ENCODE results near the gene SENP5. TPM values are rescaled to one million over a fixed set of nuclear protein-coding genes. Genes with fewer than 3 reads are reported as not detected.

The SENP5 gene
- total RNA-seq, 1 donor from 2014 or later: 25.2 TPM

DNA sequence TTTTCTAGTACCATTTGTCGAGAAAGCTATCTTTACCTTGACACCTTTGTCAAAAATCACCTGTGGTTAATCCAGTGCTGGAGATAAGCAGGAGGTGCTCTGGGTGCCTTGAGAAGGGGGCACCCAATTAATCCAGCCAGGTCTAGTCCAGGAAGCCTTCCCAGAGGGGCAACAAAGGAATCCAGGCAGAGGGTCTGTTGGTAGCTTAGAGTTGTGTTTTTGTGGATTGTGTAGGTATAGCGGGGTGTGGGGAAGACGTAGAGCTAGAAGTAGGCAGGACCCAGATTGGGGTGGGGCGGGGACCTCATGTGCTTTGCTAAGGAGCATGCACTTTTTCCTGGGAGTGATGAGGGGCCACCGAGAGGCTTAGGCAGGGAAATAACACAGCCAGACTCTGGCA lies 106.9 kb downstream of the SENP5 start:
- TF ChIP-seq, protein P1, sequence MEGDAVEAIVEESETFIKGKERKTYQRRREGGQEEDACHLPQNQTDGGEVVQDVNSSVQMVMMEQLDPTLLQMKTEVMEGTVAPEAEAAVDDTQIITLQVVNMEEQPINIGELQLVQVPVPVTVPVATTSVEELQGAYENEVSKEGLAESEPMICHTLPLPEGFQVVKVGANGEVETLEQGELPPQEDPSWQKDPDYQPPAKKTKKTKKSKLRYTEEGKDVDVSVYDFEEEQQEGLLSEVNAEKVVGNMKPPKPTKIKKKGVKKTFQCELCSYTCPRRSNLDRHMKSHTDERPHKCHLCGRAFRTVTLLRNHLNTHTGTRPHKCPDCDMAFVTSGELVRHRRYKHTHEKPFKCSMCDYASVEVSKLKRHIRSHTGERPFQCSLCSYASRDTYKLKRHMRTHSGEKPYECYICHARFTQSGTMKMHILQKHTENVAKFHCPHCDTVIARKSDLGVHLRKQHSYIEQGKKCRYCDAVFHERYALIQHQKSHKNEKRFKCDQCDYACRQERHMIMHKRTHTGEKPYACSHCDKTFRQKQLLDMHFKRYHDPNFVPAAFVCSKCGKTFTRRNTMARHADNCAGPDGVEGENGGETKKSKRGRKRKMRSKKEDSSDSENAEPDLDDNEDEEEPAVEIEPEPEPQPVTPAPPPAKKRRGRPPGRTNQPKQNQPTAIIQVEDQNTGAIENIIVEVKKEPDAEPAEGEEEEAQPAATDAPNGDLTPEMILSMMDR (IDR thresholded peaks at IDR 0.05; ENCODE audit: insufficient read depth, low read length, poor library complexity, severe bottlenecking): no peak
- Histone ChIP-seq H3K36me3 (ENCODE audit: control insufficient read depth, insufficient read depth, low read length) (no peaks in the 10 kb centered on the region), H3K4me3 (ENCODE audit: low read depth, low read length) (no peak overlapping the region), H3K27me3 (ENCODE audit: control insufficient read depth, insufficient read depth, low read length) (peaks cover 10% of the 10 kb centered on the region)
- no peak for DNase-seq (ENCODE audit: low read depth)

DNA sequence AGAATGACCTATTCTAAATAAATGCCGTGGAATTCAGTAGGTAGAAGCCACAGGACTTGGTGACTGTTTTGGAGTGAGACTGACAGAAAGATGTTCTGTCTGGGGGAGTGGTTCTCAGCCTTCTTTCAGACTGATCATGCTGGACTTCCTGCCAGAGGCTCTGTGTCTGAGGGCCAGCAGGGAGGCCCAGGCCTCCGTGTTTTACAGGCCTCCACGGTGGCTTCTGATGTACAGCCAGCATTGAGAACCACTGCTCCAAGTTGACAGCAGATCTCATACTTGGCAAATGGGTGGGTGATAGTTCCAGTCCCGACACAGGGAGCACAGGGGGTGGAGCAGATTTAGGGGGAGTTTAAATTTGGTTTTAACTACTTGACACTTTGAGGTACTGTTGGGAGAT lies 107.6 kb downstream of the SENP5 start:
- no peak for DNase-seq (ENCODE audit: low read depth)
- peaks cover 7% of the 10 kb centered on the region for H3K27me3 ChIP-seq (ENCODE audit: control insufficient read depth, insufficient read depth, low read length)
- TF ChIP-seq, protein P1 (IDR thresholded peaks at IDR 0.05; ENCODE audit: insufficient read depth, low read length, poor library complexity, severe bottlenecking): no peak
- H3K36me3 ChIP-seq (ENCODE audit: control insufficient read depth, insufficient read depth, low read length): no peaks in the 10 kb centered on the region
- H3K4me3 ChIP-seq (ENCODE audit: low read depth, low read length): no peak overlapping the region

DNA sequence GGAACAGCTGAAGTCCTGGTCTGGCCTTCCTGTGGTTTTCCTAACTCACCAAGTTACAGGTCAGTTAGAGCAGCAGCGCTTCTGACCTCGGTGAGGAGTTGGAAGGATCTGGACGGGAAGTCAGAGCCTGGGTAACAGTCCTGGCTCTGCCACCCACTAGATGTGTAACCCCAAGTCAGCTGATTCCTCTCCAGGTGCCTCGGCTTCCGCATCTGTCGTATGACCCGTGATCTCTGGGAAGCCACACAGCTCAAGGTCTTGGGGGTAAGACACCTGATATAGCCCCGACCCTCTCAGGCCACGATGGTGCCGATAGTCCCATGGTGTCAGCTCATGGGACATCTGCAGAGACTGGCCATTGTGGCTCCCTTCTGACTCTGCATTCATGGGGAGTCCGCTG lies 109.2 kb downstream of the SENP5 start:
- TF ChIP-seq, protein P1 (IDR thresholded peaks at IDR 0.05; ENCODE audit: insufficient read depth, low read length, poor library complexity, severe bottlenecking): no peak
- Histone ChIP-seq H3K27me3 (ENCODE audit: control insufficient read depth, insufficient read depth, low read length) (no peaks in the 10 kb centered on the region), H3K4me3 (ENCODE audit: low read depth, low read length) (no peak overlapping the region), H3K36me3 (ENCODE audit: control insufficient read depth, insufficient read depth, low read length) (no peaks in the 10 kb centered on the region)
- no peak for DNase-seq (ENCODE audit: low read depth)

DNA sequence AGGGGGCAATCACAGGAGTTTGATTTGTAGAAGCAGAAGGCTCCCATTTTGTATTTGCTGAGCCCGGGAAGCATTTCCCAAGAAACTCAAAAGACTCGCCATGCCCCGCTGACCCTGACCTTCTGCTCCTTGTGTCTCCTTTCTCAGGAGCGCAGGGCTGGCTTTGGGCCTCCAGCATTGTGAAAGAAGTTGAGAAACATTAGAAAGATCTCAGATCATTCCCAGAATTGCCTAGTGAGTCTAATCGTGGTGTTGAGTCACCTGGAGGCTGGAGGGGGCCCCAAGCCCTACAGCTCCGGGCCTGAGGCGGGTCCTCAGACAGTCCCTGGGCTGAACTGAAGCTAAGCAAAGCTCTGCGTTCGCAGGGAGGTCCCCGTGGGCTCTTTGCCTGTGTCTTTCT lies 111.8 kb downstream of the SENP5 start:
- peak; percentile 25 for DNase-seq (ENCODE audit: low read depth)
- TF ChIP-seq, protein P1 (IDR thresholded peaks at IDR 0.05; ENCODE audit: insufficient read depth, low read length, poor library complexity, severe bottlenecking): no peak
- H3K27me3 ChIP-seq (ENCODE audit: control insufficient read depth, insufficient read depth, low read length): no peaks in the 10 kb centered on the region
- no peaks in the 10 kb centered on the region for H3K36me3 ChIP-seq (ENCODE audit: control insufficient read depth, insufficient read depth, low read length)
- no peak overlapping the region for H3K4me3 ChIP-seq (ENCODE audit: low read depth, low read length)

DNA sequence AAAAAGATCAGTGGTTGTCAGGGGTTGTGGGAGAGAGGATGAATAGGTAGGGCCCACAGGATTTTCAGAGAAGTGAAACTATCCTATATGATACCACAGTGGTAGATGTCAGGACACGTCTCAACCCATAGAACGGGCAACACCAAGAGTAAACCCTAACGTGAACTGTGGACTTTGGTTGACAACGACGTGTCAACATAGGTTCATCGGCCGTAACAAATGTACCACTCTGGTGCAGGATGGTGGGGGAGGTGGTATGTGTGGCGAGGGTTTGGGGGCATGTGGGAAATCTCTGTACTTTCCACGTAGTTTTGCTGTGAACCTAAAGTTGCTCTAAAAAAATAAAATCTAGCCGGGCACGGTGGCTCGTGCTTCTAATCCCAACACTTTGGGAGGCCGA lies 113.9 kb downstream of the SENP5 start:
- H3K27me3 ChIP-seq (ENCODE audit: control insufficient read depth, insufficient read depth, low read length): no peaks in the 10 kb centered on the region
- TF ChIP-seq, protein P1 (IDR thresholded peaks at IDR 0.05; ENCODE audit: insufficient read depth, low read length, poor library complexity, severe bottlenecking): no peak
- no peaks in the 10 kb centered on the region for H3K36me3 ChIP-seq (ENCODE audit: control insufficient read depth, insufficient read depth, low read length)
- no peak for DNase-seq (ENCODE audit: low read depth)
- H3K4me3 ChIP-seq (ENCODE audit: low read depth, low read length): no peak overlapping the region

DNA sequence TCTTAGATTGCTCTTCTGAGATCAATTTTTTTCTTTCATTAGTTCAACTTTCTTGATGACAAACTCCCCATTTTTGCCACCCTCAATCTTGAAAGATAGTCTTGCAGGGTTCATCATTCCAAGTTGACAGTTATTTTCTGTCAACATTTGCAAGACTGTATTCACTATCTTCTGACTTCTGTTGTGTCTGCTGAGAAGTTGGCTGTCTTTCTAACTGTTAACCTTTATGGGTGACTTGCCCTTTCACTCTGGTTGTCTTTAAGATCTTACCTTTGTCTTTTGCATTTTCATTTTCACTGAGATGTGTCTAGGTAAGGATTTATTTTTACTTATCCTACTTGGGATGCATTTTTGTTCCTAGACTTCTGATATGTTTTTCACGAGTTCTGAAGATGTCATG lies 115.5 kb downstream of the SENP5 start:
- TF ChIP-seq, protein P1 (IDR thresholded peaks at IDR 0.05; ENCODE audit: insufficient read depth, low read length, poor library complexity, severe bottlenecking): no peak
- Histone ChIP-seq H3K36me3 (ENCODE audit: control insufficient read depth, insufficient read depth, low read length) (no peaks in the 10 kb centered on the region), H3K27me3 (ENCODE audit: control insufficient read depth, insufficient read depth, low read length) (no peaks in the 10 kb centered on the region), H3K4me3 (ENCODE audit: low read depth, low read length) (no peak overlapping the region)
- DNase-seq (ENCODE audit: low read depth): no peak
